B cell (primary cell): ENCODE measurements around the gene ZBTB37.

Experiments used
- CTCF ChIP-seq: fragments of 200-600 bp; IDR thresholded peaks from one replicate; pipeline ENCODE4 v1.8.0; 2022; ENCODE audit warnings: antibody characterized with exemption, mild to moderate bottlenecking
- EZH2 ChIP-seq: IDR thresholded peaks from 2 replicates; pipeline ENCODE4 v1.6.1; 2012; ENCODE audit warnings: borderline replicate concordance, low read depth, mild to moderate bottlenecking, moderate library complexity, low read length; ENCODE audit not compliant: insufficient read depth, poor library complexity, severe bottlenecking

GRCh38 chr1:173853074-173853473 is 15.1 kb upstream of the ZBTB37 start:
- TF ChIP-seq CTCF = no peak
- TF ChIP-seq EZH2 = no peak
